GM23248 (cell line): Measurements from ENCODE around the gene KRT36. TPM values are rescaled to one million over a fixed set of nuclear protein-coding genes. Genes with fewer than 3 reads are reported as not detected.
A peak's percentile ranks its signal among the peaks of the same experiment; 100 is the strongest.

ENCODE experiments used
- DNase-seq: peaks from one replicate; pipeline ENCODE4 v3.0.0-alpha.2; 2015
- H2AFZ ChIP-seq: fragments of 200-600 bp; sonication (generic); 2 replicates; pipeline ENCODE4 v1.6.1; 2016; ENCODE audit warnings: antibody characterized with exemption
- H3F3A ChIP-seq: fragments of 200-600 bp; sonication (generic); 2 replicates; pipeline ENCODE4 v1.6.1; 2016; ENCODE audit warnings: mild to moderate bottlenecking, antibody characterized with exemption, mixed run types; ENCODE audit not compliant: insufficient read depth
- H3K27ac ChIP-seq: fragments of 200-600 bp; sonication (generic); 2 replicates; pipeline ENCODE4 v1.5.1; 2016; ENCODE audit warnings: mild to moderate bottlenecking
- H3K27me3 ChIP-seq: fragments of 200-600 bp; sonication (generic); replicated peaks from 2 replicates; pipeline ENCODE4 v1.6.1; 2016; ENCODE audit warnings: mild to moderate bottlenecking; ENCODE audit not compliant: insufficient read depth
- H3K36me3 ChIP-seq: fragments of 200-600 bp; sonication (generic); 2 replicates; pipeline ENCODE4 v1.6.1; 2016; ENCODE audit warnings: low read depth, mild to moderate bottlenecking
- H3K4me1 ChIP-seq: fragments of 200-600 bp; sonication (generic); 2 replicates; pipeline ENCODE4 v1.6.1; 2016; ENCODE audit warnings: mild to moderate bottlenecking; ENCODE audit not compliant: insufficient read depth
- H3K4me2 ChIP-seq: fragments of 200-600 bp; sonication (generic); one replicate; pipeline ENCODE4 v1.6.1; 2016; ENCODE audit warnings: mild to moderate bottlenecking; ENCODE audit not compliant: unreplicated experiment
- H3K4me3 ChIP-seq: fragments of 200-600 bp; sonication (generic); 2 replicates; pipeline ENCODE4 v1.5.1; 2016; ENCODE audit warnings: mild to moderate bottlenecking
- H3K79me2 ChIP-seq: fragments of 200-600 bp; sonication (generic); 2 replicates; pipeline ENCODE4 v1.6.1; 2016; ENCODE audit warnings: mild to moderate bottlenecking; ENCODE audit not compliant: insufficient read depth
- H3K9ac ChIP-seq: fragments of 200-600 bp; sonication (generic); 2 replicates; pipeline ENCODE4 v1.6.1; 2016; ENCODE audit warnings: mild to moderate bottlenecking
- H3K9me2 ChIP-seq: fragments of 200-600 bp; sonication (generic); 2 replicates; pipeline ENCODE4 v1.6.1; 2016; ENCODE audit warnings: mixed run types, mild to moderate bottlenecking, moderate library complexity; ENCODE audit not compliant: insufficient read depth
- H3K9me3 ChIP-seq: fragments of 200-600 bp; sonication (generic); one replicate; pipeline ENCODE4 v1.6.1; 2017; ENCODE audit warnings: low read depth
- H4K20me1 ChIP-seq: fragments of 200-600 bp; sonication (generic); 2 replicates; pipeline ENCODE4 v1.6.0; 2016; ENCODE audit not compliant: insufficient read depth
- EZH2 ChIP-seq: fragments of 200-600 bp; sonication (generic); IDR thresholded peaks from 2 replicates; pipeline ENCODE4 v1.6.1; 2018; ENCODE audit warnings: antibody characterized with exemption, mild to moderate bottlenecking; ENCODE audit not compliant: insufficient read depth, poor library complexity, severe bottlenecking
- EZH2phosphoT487 ChIP-seq: fragments of 200-600 bp; sonication (generic); IDR thresholded peaks from 2 replicates; pipeline ENCODE4 v1.6.1; 2018; ENCODE audit warnings: antibody characterized with exemption, moderate library complexity, mild to moderate bottlenecking, low read depth; ENCODE audit not compliant: insufficient read depth
- WGBS, 2 experiments: methylation state at CpG; one replicate each; pipeline ENCODE4 v1.1.6; 2015 to 2017; ENCODE audit warnings: low lambda C conversion rate in 2 of 2, low coverage in 1 of 2; ENCODE audit errors: missing lambda C conversion rate in 2 of 2; 5-methylcytosine and 5-hydroxymethylcytosine counted together
- in situ Hi-C: fragments of 300-500 bp; cut with MboI; formaldehyde crosslinking; loops from 2 replicates; pipeline ENCODE4 v1.15.0; 2020
- polyA plus RNA-seq: library from polyadenylated mRNA; unstranded; fragments of >200 nt; fragmentation: Nextera tagmentation; extraction: Ambion mirVana; gene quantifications from 2 replicates; pipeline ENCODE4 v1.2.1, GENCODE V29; 2016
- total RNA-seq: library from RNA; depleted of rRNA; stranded (reverse); fragments of >200 nt; shearing (Covaris generic); gene quantifications from 2 replicates; pipeline ENCODE4 v1.2.3, GENCODE V29; 2014

The KRT36 gene
- total and polyA plus RNA-seq, 2 experiments from 2014 or later: not detected

GRCh38 chr17:41444640-41445039 lies 45.1 kb downstream of the KRT36 start:
- Histone ChIP-seq H3K27ac (no peak overlapping the region), H3K4me2 (no peak overlapping the region), H3K4me3 (no peak overlapping the region), H3K9me3 (no peaks in the 10 kb centered on the region), H3F3A (peaks cover 35% of the 10 kb centered on the region), H3K9me2 (no peaks in the 10 kb centered on the region), H3K9ac (no peak overlapping the region), H3K4me1 (peaks cover 32% of the 10 kb centered on the region), H4K20me1 (no peaks in the 10 kb centered on the region), H2AFZ (no peak overlapping the region), H3K36me3 (no peaks in the 10 kb centered on the region), H3K27me3 (peaks cover 4% of the 10 kb centered on the region; the same call in 1 of the 2 replicates), H3K79me2 (no peaks in the 10 kb centered on the region)
- 50 to 57% methylated on average over 3 of the region's 3 CpGs for WGBS, 2 experiments
- TF ChIP-seq EZH2: no peak
- TF ChIP-seq EZH2phosphoT487: no peak
- DNase-seq: no peak
- in situ Hi-C loops: no loop called here

GRCh38 chr17:41444186-41444585 lies 45.5 kb downstream of the KRT36 start:
- Histone ChIP-seq H3K4me2 (no peak overlapping the region), H3K9me3 (no peaks in the 10 kb centered on the region), H3K36me3 (no peaks in the 10 kb centered on the region), H2AFZ (no peak overlapping the region), H4K20me1 (no peaks in the 10 kb centered on the region), H3K79me2 (no peaks in the 10 kb centered on the region), H3K4me1 (peaks cover 32% of the 10 kb centered on the region), H3K27ac (no peak overlapping the region), H3K4me3 (no peak overlapping the region), H3K9ac (no peak overlapping the region), H3K9me2 (no peaks in the 10 kb centered on the region), H3K27me3 (peaks cover 7% of the 10 kb centered on the region; the same call in 1 of the 2 replicates), H3F3A (peaks cover 35% of the 10 kb centered on the region)
- TF ChIP-seq EZH2 (no peak), EZH2phosphoT487 (no peak)
- WGBS, 2 experiments: 25 to 29% methylated on average over 1 of the region's 1 CpG
- in situ Hi-C loops: no loop called here
- peak; percentile 71 for DNase-seq

- TF ChIP-seq EZH2 (no peak), EZH2phosphoT487 (no peak)
- Histone ChIP-seq H3K27ac (no peak overlapping the region), H2AFZ (no peak overlapping the region), H4K20me1 (no peaks in the 10 kb centered on the region), H3K36me3 (no peaks in the 10 kb centered on the region), H3K9ac (no peak overlapping the region), H3K27me3 (peaks cover 7% of the 10 kb centered on the region; the same call in 1 of the 2 replicates), H3F3A (peaks cover 35% of the 10 kb centered on the region), H3K4me2 (no peak overlapping the region), H3K4me1 (peaks cover 32% of the 10 kb centered on the region), H3K79me2 (no peaks in the 10 kb centered on the region), H3K4me3 (no peak overlapping the region), H3K9me3 (no peaks in the 10 kb centered on the region), H3K9me2 (no peaks in the 10 kb centered on the region)
- DNase-seq: peak; percentile 84
- in situ Hi-C loops: no loop called here
- WGBS, 2 experiments: 39 to 41% methylated on average over 4 of the region's 4 CpGs
Measured at GRCh38 chr17:41442739-41443138, 47.0 kb downstream of the KRT36 start.

GRCh38 chr17:41440531-41441033 lies 49.1 kb downstream of the KRT36 start, which contains the start of gene KRT38:
Gene KRT38, minus strand, starts transcription at chr17:41440983. Its CDS starts 62 bp downstream, at chr17:41440921.
- Histone ChIP-seq H3K4me2 (no peak within 1 kb of the TSS), H3F3A (peaks cover 24% of the 10 kb centered on the region), H3K4me1 (peaks cover 19% of the 10 kb centered on the region), H4K20me1 (no peaks in the 10 kb centered on the region), H3K4me3 (no peak within 1 kb of the TSS), H2AFZ (no peak within 1 kb of the TSS), H3K79me2 (no peaks in the 10 kb centered on the region), H3K9me3 (no peaks in the 10 kb centered on the region), H3K27ac (no peak within 1 kb of the TSS), H3K9ac (no peak within 1 kb of the TSS), H3K27me3 (peaks cover 7% of the 10 kb centered on the region; the same call in 1 of the 2 replicates), H3K9me2 (no peaks in the 10 kb centered on the region), H3K36me3 (no peaks in the 10 kb centered on the region)
- in situ Hi-C loops: no loop called here
- DNase-seq: no peak
- TF ChIP-seq EZH2phosphoT487 (no peak), EZH2 (no peak)
- WGBS, 2 experiments: 77 to 83% methylated on average over 10 of the region's 10 CpGs
